WTC11 (cell line): ENCODE data around the gene VAMP1. TPM values are rescaled to one million over a fixed set of nuclear protein-coding genes. Genes with fewer than 3 reads are reported as not detected.

ENCODE experiments used
- ATAC-seq: fragments of 200-7000 bp; cut with Tn5 transposase; 2 replicates; pipeline ENCODE4 v1.10.0; 2021; ENCODE audit warnings: mild to moderate bottlenecking, moderate library complexity
- CTCF ChIA-PET: fragments of 300-600 bp; sonication (Branson Sonifier 250); formaldehyde crosslinking; loops from one replicate; lab custom pipeline; 2021; ENCODE audit warnings: antibody characterized with exemption; lab: Charles Lee
- POLR2A ChIA-PET: fragments of 350-600 bp; sonication (Branson Sonifier 250); formaldehyde crosslinking; loops from one replicate; lab custom pipeline; 2021; ENCODE audit warnings: antibody characterized with exemption; lab: Charles Lee
- DNase-seq: peaks from one replicate; pipeline ENCODE4 v3.0.0; 2021; ENCODE audit warnings: low spot score
- H3K27ac Mint-ChIP-seq: 2 replicates; pipeline ENCODE4 v1.8.0; 2021; ENCODE audit warnings: mixed read lengths
- H3K27me3 Mint-ChIP-seq: 2 replicates; pipeline ENCODE4 v1.8.0; 2021; ENCODE audit warnings: low read depth, mild to moderate bottlenecking, moderate library complexity, mixed read lengths
- H3K36me3 Mint-ChIP-seq: 2 replicates; pipeline ENCODE4 v1.8.0; 2021; ENCODE audit warnings: mixed read lengths
- H3K4me1 Mint-ChIP-seq: 2 replicates; pipeline ENCODE4 v1.8.0; 2022; ENCODE audit warnings: mixed read lengths
- H3K4me3 Mint-ChIP-seq: 2 replicates; pipeline ENCODE4 v1.8.0; 2021; ENCODE audit warnings: mild to moderate bottlenecking, moderate library complexity, mixed read lengths
- H3K9me3 Mint-ChIP-seq: 2 replicates; pipeline ENCODE4 v1.8.0; 2021; ENCODE audit warnings: mixed read lengths
- ELF4 ChIP-seq: sonication (generic); formaldehyde crosslinking; IDR thresholded peaks from 2 replicates; pipeline ENCODE4 v1.8.1; 2022; ENCODE audit warnings: low read depth, mild to moderate bottlenecking, moderate library complexity, missing genetic modification reagents
- EMX1 ChIP-seq: fragments of 250-450 bp; sonication (Bioruptor Pico); IDR thresholded peaks from 2 replicates; pipeline ENCODE4 v1.8.0; 2021; ENCODE audit warnings: mild to moderate bottlenecking
- FOXJ3 ChIP-seq: sonication (generic); formaldehyde crosslinking; IDR thresholded peaks from 2 replicates; pipeline ENCODE4 v1.9.0; 2021; ENCODE audit warnings: missing genetic modification reagents, mild to moderate bottlenecking, borderline replicate concordance
- GRHL2 ChIP-seq: fragments of 250-450 bp; sonication (Bioruptor Pico); IDR thresholded peaks from 2 replicates; pipeline ENCODE4 v1.8.0; 2022; ENCODE audit warnings: mild to moderate bottlenecking, moderate library complexity; ENCODE audit not compliant: insufficient replicate concordance, severe bottlenecking
- HMGXB4 ChIP-seq: sonication (generic); formaldehyde crosslinking; IDR thresholded peaks from 2 replicates; pipeline ENCODE4 v1.8.1; 2023; ENCODE audit warnings: mild to moderate bottlenecking, moderate library complexity, missing genetic modification reagents
- MXD4 ChIP-seq: fragments of 250-450 bp; sonication (Bioruptor Pico); IDR thresholded peaks from 2 replicates; pipeline ENCODE4 v1.8.0; 2021; ENCODE audit warnings: mild to moderate bottlenecking, moderate library complexity, borderline replicate concordance
- NFATC4 ChIP-seq: fragments of 250-450 bp; sonication (Bioruptor Pico); IDR thresholded peaks from 2 replicates; pipeline ENCODE4 v1.9.0; 2021; ENCODE audit warnings: mild to moderate bottlenecking
- NFE2L1 ChIP-seq: sonication (generic); formaldehyde crosslinking; IDR thresholded peaks from 2 replicates; pipeline ENCODE4 v1.8.1; 2023; ENCODE audit warnings: missing genetic modification reagents
- NR1H2 ChIP-seq: sonication (generic); formaldehyde crosslinking; IDR thresholded peaks from 2 replicates; pipeline ENCODE4 v1.9.0; 2021; ENCODE audit warnings: mild to moderate bottlenecking, moderate library complexity, missing genetic modification reagents
- SOX15 ChIP-seq: fragments of 250-450 bp; sonication (Bioruptor Pico); IDR thresholded peaks from 2 replicates; pipeline ENCODE4 v1.9.0; 2021; ENCODE audit warnings: mild to moderate bottlenecking
- ZBTB43 ChIP-seq: sonication (generic); formaldehyde crosslinking; IDR thresholded peaks from 2 replicates; pipeline ENCODE4 v1.8.1; 2023; ENCODE audit warnings: mild to moderate bottlenecking, missing genetic modification reagents
- ZNF232 ChIP-seq: sonication (generic); formaldehyde crosslinking; IDR thresholded peaks from 2 replicates; pipeline ENCODE4 v1.8.0; 2022; ENCODE audit warnings: mild to moderate bottlenecking, missing genetic modification reagents
- ZNF263 ChIP-seq: sonication (generic); formaldehyde crosslinking; IDR thresholded peaks from 2 replicates; pipeline ENCODE4 v1.8.1; 2022; ENCODE audit warnings: low read depth, mild to moderate bottlenecking, moderate library complexity, missing genetic modification reagents
- ZNF423 ChIP-seq: fragments of 250-450 bp; sonication (Bioruptor Pico); IDR thresholded peaks from 2 replicates; pipeline ENCODE4 v2.1.2; 2022; ENCODE audit warnings: mild to moderate bottlenecking, moderate library complexity
- ZNF671 ChIP-seq: fragments of 250-450 bp; sonication (Bioruptor Pico); IDR thresholded peaks from 2 replicates; pipeline ENCODE4 v1.8.0; 2021; ENCODE audit warnings: mild to moderate bottlenecking
- total RNA-seq: library from RNA; stranded (reverse); gene quantifications from 3 replicates; pipeline ENCODE4 v1.2.3, GENCODE V29; 2021
- TF ChIP-seq, protein P1 (sequence below): fragments of 250-450 bp; sonication (Bioruptor Pico); conservative IDR thresholded peaks from 2 replicates; pipeline ENCODE4 v1.9.0; 2021; ENCODE audit warnings: mild to moderate bottlenecking
- TF ChIP-seq, protein P2 (sequence below): sonication (generic); formaldehyde crosslinking; IDR thresholded peaks from 2 replicates; pipeline ENCODE4 v1.8.1; 2022; ENCODE audit warnings: low read depth, mild to moderate bottlenecking, moderate library complexity, missing genetic modification reagents, borderline replicate concordance
- TF ChIP-seq, protein P3 (sequence below): fragments of 200-600 bp; IDR thresholded peaks from 2 replicates; pipeline ENCODE4 v1.8.0; 2022; ENCODE audit warnings: antibody characterized with exemption
- TF ChIP-seq, protein P4 (sequence below): sonication (generic); formaldehyde crosslinking; IDR thresholded peaks from 2 replicates; pipeline ENCODE4 v1.8.0; 2022; ENCODE audit warnings: mild to moderate bottlenecking, missing genetic modification reagents

VAMP1 gene
- total RNA-seq, 1 experiment from 2014 or later, result 14.3 TPM

GRCh38 chr12:6442836-6443235 lies 27.6 kb downstream of the VAMP1 start:
- H3K4me3 Mint-ChIP-seq, result no peak overlapping the region
- H3K9me3 Mint-ChIP-seq, result no peaks in the 10 kb centered on the region
- no peaks in the 10 kb centered on the region for H3K27me3 Mint-ChIP-seq
- TF ChIP-seq ELF4 (no peak), NFE2L1 (CRISPR knock-in tag) (no peak), NR1H2 (no peak), FOXJ3 (CRISPR knock-in tag) (no peak), HMGXB4 (CRISPR knock-in tag) (no peak), ZNF671 (CRISPR knock-in tag) (no peak), ZNF232 (CRISPR knock-in tag) (no peak), ZBTB43 (no peak), ZNF263 (CRISPR knock-in tag) (no peak), MXD4 (CRISPR knock-in tag) (no peak)
- TF ChIP-seq, protein P1, sequence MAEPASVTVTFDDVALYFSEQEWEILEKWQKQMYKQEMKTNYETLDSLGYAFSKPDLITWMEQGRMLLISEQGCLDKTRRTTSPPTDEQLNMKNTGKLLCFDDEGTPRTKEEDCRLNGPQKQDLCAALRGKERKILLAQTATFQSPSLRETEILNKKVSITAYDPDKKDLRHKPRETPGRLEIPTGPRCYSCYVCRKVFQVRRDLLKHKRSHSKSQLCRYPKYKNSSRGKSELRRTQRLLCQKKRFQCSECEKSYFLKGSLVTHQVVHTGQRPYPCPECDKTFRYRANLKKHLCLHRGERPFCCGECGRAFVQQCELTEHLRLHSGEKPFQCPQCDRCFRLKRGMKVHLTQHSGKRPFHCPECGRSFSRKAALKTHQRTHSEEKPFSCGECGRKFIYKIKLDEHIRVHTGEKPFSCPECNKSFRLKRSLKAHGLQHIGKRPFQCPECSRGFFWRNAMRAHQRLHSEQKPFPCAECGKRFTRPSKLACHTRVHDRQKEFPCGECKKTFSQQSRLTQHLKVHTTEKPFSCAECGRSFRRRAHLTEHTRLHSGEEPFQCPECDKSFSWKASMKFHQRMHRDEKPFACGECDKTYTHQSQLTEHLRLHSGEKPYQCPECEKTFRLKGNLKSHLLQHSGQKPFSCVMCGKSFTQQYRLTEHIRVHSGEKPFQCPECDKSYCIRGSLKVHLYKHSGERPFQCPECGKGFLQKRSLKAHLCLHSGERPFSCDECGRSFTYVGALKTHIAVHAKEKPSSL (CRISPR knock-in tag), result no peak
- TF ChIP-seq, protein P2, sequence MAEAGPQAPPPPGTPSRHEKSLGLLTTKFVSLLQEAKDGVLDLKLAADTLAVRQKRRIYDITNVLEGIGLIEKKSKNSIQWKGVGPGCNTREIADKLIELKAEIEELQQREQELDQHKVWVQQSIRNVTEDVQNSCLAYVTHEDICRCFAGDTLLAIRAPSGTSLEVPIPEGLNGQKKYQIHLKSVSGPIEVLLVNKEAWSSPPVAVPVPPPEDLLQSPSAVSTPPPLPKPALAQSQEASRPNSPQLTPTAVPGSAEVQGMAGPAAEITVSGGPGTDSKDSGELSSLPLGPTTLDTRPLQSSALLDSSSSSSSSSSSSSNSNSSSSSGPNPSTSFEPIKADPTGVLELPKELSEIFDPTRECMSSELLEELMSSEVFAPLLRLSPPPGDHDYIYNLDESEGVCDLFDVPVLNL (CRISPR knock-in tag), result no peak
- no peak for ATAC-seq
- H3K36me3 Mint-ChIP-seq, result no peaks in the 10 kb centered on the region
- H3K4me1 Mint-ChIP-seq, result peaks cover 8% of the 10 kb centered on the region
- ChIA-PET CTCF (interaction anchor here (0.7 to 5.5 kb wide), 6 partner anchors 9 to 117 kb away, joined by 3 to 25 read pairs (median 4); partner anchors contain the start of gene MRPL51), POLR2A (no interaction called here)
- DNase-seq, result no peak
- no peak overlapping the region for H3K27ac Mint-ChIP-seq

- CTCF ChIA-PET, result interaction anchor here (1.0 kb wide), 1 partner anchor 25 kb away, joined by 4 read pairs; no protein-coding TSS in a partner anchor
- peaks cover 11% of the 10 kb centered on the region for H3K4me1 Mint-ChIP-seq
- no peaks in the 10 kb centered on the region for H3K27me3 Mint-ChIP-seq
- POLR2A ChIA-PET, result no interaction called here
- DNase-seq (no peak), ATAC-seq (no peak)
- no peak overlapping the region for H3K27ac Mint-ChIP-seq
- no peak for TF ChIP-seq ZBTB43
- TF ChIP-seq, protein P3, sequence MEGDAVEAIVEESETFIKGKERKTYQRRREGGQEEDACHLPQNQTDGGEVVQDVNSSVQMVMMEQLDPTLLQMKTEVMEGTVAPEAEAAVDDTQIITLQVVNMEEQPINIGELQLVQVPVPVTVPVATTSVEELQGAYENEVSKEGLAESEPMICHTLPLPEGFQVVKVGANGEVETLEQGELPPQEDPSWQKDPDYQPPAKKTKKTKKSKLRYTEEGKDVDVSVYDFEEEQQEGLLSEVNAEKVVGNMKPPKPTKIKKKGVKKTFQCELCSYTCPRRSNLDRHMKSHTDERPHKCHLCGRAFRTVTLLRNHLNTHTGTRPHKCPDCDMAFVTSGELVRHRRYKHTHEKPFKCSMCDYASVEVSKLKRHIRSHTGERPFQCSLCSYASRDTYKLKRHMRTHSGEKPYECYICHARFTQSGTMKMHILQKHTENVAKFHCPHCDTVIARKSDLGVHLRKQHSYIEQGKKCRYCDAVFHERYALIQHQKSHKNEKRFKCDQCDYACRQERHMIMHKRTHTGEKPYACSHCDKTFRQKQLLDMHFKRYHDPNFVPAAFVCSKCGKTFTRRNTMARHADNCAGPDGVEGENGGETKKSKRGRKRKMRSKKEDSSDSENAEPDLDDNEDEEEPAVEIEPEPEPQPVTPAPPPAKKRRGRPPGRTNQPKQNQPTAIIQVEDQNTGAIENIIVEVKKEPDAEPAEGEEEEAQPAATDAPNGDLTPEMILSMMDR, result no peak
- TF ChIP-seq SOX15 (CRISPR knock-in tag), result no peak
- TF ChIP-seq EMX1 (CRISPR knock-in tag), result no peak
- TF ChIP-seq, protein P4, sequence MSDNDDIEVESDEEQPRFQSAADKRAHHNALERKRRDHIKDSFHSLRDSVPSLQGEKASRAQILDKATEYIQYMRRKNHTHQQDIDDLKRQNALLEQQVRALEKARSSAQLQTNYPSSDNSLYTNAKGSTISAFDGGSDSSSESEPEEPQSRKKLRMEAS (CRISPR knock-in tag), result no peak
- no peak for TF ChIP-seq NFATC4 (CRISPR knock-in tag)
- TF ChIP-seq GRHL2 (CRISPR knock-in tag), result no peak
- TF ChIP-seq ZNF423 (CRISPR knock-in tag), result no peak
- H3K4me3 Mint-ChIP-seq, result no peak overlapping the region
- peaks cover 3% of the 10 kb centered on the region for H3K9me3 Mint-ChIP-seq
- H3K36me3 Mint-ChIP-seq, result no peaks in the 10 kb centered on the region
Measured at GRCh38 chr12:6440391-6440790, 30.1 kb downstream of the VAMP1 start.
